CD4-positive, alpha-beta T cell treated with Interferon gamma for 1 hour (primary cell): ENCODE results near the gene MCF2L2.
"Not testable (repeated sequence)": the region's sequence is repeated elsewhere in the genome, so short reads cannot be mapped to it uniquely, and the experiment has no call there.

ENCODE experiments used
- DNase-seq: peaks from one replicate; pipeline ENCODE4 v3.0.0-alpha.2; 2020

The MCF2L2 gene

GRCh38 chr3:183392186-183393034 lies 36.0 kb downstream of the MCF2L2 start:
- no peak for DNase-seq

- no peak for DNase-seq
These were observed 37.0 kb downstream of the MCF2L2 start for GRCh38 chr3:183391460-183391859.

- DNase-seq, result no peak
These were observed 37.6 kb downstream of the MCF2L2 start for GRCh38 chr3:183390844-183391243.

GRCh38 chr3:183388213-183388895 lies 40.1 kb downstream of the MCF2L2 start:
- no peak for DNase-seq

- DNase-seq, result no peak
These were observed 40.6 kb downstream of the MCF2L2 start for GRCh38 chr3:183387797-183388196.

GRCh38 chr3:183386651-183387050 lies 41.8 kb downstream of the MCF2L2 start:
- DNase-seq, result no peak

- DNase-seq, result peak; percentile 16
These were observed 42.5 kb downstream of the MCF2L2 start for GRCh38 chr3:183385698-183386613.

GRCh38 chr3:183381673-183382072 lies 46.7 kb downstream of the MCF2L2 start:
- no peak for DNase-seq

GRCh38 chr3:183381179-183381578 lies 47.2 kb downstream of the MCF2L2 start:
- peak; percentile 49 for DNase-seq

GRCh38 chr3:183378951-183379350 lies 49.5 kb downstream of the MCF2L2 start:
- DNase-seq, result no peak

- DNase-seq, result no peak
These were observed 49.9 kb downstream of the MCF2L2 start for GRCh38 chr3:183378545-183378944.

- no peak for DNase-seq
These were observed 50.4 kb downstream of the MCF2L2 start for GRCh38 chr3:183378008-183378407.

GRCh38 chr3:183377307-183377959 lies 51.0 kb downstream of the MCF2L2 start:
- DNase-seq, result no peak

- DNase-seq, result peak; percentile 62
These were observed 52.6 kb downstream of the MCF2L2 start for GRCh38 chr3:183375787-183376186.

GRCh38 chr3:183375337-183375736 lies 53.1 kb downstream of the MCF2L2 start:
- DNase-seq, result no peak

GRCh38 chr3:183372911-183373310 lies 55.5 kb downstream of the MCF2L2 start:
- no peak for DNase-seq

GRCh38 chr3:183371600-183371968 lies 56.8 kb downstream of the MCF2L2 start:
- DNase-seq, result not testable (repeated sequence)

- no peak for DNase-seq
These were observed 58.0 kb downstream of the MCF2L2 start for GRCh38 chr3:183370391-183370790.

- no peak for DNase-seq
These were observed 58.8 kb downstream of the MCF2L2 start for GRCh38 chr3:183369627-183370026.

- peak; percentile 10 for DNase-seq
These were observed 59.3 kb downstream of the MCF2L2 start for GRCh38 chr3:183369117-183369516.

- DNase-seq, result no peak
These were observed 67.3 kb downstream of the MCF2L2 start for GRCh38 chr3:183360971-183361624.

- DNase-seq, result no peak
These were observed 69.4 kb downstream of the MCF2L2 start for GRCh38 chr3:183359036-183359435.
